Measurements from ENCODE around the gene DGKB.

Gene DGKB

DNA sequence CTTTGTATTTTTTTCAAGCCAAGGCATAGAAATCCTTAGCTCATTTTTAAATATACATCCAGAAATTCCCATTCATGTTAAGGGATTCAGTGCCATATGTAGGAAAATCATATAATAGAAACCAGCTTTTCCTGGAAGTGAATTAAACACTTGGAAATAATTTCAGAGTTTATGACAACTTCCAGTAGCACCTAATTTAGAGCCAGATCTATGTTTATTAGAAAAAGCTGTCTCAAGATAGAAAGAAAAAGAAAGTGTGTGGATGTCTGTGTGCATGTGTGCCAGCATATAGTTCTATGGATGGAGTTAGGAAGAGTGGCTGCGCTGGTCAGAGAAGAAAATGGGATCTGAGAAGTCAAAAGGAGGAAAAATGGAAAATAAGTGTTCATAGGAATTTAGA lies 225.7 kb downstream of the DGKB start:
- DNase-seq: no peak

DNA sequence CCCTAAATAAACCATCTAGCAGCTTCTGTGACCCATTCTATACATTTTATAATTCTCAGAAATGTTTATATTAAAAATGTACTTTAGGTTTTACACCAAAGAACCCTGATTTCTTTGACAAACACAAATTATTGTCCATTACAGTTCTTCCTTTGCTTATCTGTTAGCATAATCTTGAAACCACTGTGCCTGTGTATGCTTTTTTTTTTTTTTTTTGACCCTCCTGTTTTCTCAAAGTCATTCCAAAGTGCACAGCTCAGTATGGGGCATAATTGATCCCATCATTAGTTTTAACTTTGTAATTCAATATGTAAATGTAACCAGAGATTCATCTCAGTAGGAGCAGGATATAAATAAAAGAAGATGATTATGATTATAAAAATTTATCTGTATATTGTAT lies 229.3 kb downstream of the DGKB start:
- DNase-seq: no peak

DNA sequence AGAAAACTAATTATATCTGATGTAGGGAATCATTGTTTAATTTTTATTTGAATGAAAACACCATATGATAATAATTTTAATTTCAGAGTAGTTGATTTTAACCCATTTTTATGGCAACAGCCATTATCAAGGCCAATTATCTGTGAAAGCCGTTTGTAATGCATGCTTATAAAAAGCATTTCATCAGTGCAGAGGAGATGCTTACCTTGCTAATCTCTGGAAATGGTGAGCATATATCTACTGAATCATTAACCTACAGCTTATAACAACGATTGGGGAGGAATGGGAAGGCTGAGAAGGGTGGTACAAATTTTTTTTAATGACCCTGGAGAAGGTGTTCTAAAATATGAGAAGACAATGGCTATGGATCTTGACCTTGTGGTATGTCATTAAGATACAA lies 235.6 kb downstream of the DGKB start:
- no peak for DNase-seq

DNA sequence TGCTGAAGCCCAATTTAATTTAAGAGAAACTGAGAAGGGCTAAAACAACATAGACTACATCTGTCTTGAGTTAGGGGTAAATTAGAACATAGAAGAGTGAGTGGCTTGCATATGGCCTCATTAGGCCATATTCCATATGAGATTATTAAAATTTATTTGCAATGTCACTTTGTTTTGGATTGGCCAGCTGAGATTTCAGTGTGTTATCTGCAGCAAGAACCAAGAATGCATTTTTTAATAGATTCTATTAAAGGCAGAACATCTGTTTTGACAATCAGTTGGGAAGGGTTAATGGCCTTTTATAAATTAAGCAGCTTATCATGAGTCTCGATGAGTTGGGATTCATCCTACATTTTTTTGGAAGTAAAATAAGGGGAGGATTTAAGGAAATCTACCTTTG lies 236.2 kb downstream of the DGKB start:
- DNase-seq: no peak

GRCh38 chr7:14639801-14640200 lies 262.8 kb downstream of the DGKB start:
- DNase-seq: no peak

DNA sequence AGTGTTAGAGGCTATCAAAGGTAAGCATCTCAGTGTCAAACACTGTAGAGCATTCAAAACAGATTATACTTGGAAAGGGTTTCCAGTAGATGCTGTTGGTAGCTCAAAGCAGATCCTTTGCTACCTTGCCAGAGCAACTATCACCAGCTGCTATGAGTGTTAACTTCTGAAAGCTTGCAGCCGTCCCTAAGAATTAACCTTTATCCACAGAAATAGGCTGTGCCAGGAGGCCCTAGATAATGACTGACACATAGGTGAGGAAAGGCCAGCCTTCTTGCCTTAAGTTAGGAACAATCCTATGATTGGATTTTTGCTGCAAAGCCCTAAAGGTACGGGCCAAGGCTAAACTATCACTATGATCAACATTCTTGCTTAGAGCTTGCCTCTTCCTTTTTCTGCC lies 263.2 kb downstream of the DGKB start:
- DNase-seq: no peak

DNA sequence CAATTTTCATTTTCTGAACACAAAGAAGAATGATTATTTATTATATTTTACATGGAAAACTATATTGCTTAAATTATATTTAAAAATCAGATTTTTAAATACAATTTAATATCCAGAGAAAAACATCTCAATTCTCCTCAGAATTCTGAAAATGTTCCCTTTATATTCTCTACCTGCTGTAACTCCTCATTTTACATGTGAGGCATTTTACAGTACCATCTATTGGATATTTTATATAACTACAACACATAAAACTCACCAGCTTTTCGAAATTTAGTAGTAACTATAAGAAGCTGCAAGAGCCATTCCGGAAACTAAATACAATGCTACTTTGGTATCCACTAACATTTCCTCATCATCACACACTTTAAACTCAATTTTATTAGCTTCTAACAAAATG lies 264.6 kb downstream of the DGKB start:
- no peak for DNase-seq

- DNase-seq: no peak
Measured at GRCh38 chr7:14635955-14636354, 266.6 kb downstream of the DGKB start.

DNA sequence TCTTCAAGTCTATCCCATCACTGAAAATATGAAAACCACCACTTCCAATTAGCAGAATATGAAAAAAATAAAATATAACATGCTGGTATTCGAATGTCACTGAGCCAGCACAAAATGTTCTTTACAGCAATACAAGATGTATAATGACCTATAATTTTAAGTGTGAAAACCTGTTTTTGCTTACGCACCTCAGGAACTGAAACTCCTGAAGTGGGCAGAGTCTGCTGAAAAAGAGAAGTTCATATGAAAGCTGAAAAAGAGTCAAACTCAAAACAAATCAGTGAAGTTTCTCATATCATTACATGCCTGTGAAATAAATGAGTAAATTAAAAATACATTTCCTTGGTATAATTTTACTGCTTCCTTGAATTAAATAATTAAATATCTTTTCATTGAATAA lies 272.5 kb downstream of the DGKB start:
- DNase-seq: no peak

DNA sequence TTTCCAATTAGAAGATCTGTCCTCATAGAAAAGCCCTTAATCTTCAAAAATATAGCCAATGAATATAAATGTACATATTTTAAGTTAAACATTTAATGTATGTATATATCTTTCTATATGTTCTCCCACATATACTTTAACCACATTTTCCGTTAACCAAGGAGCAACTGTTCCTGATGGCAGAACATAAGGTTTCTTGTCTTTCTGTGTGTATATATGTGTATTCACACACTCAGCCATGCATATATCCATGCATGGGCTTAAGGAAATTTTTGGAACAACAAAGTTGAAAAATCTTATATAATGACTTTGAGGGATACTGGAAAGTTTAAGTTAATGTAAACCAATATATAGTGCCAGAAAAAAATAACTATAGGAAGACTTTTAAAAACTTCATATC lies 274.0 kb downstream of the DGKB start:
- DNase-seq: no peak

DNA sequence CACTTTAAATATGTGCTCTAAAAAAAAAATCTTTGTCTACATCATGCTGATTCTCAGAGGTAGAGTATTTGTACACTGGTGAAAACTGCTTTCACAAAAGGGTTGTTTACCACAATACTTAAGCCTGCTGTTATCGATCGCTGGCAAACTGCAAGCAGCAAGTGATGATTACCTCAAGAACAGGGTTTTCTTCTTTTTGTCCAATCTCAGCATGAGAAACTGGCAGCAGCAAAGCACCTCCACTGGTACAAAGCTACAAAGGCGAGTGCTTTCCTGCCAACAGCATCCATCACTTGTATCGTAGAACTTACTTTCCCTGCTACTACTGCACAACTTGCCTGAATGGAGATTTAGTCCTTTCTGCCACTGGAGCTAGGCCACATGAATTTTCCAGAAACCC lies 276.5 kb downstream of the DGKB start:
- no peak for DNase-seq

- DNase-seq: no peak
Measured at GRCh38 chr7:14622559-14622958, 280.0 kb downstream of the DGKB start.

GRCh38 chr7:14606101-14606500 lies 296.4 kb downstream of the DGKB start:
- DNase-seq: no peak

- no peak for DNase-seq
Measured at GRCh38 chr7:14604606-14605005, 297.9 kb downstream of the DGKB start.

DNA sequence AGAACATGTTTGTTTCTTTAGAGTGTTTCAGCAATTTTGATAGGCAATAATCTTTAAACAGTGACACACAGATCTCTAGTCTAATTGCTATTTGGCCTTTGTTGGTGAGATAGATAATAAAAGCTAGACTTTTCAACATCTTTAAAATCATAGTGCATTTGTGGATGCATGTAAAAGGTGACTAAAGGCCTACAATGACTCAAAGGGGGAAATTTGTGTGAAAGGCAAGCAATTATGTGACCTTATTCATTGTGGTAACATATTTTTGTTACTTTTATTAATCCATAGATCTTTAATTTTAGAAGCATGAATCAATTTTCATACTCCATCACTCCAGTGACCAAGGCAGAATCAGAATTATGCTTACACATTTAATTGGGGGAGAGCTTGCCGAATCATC lies 299.7 kb downstream of the DGKB start:
- DNase-seq: no peak

DNA sequence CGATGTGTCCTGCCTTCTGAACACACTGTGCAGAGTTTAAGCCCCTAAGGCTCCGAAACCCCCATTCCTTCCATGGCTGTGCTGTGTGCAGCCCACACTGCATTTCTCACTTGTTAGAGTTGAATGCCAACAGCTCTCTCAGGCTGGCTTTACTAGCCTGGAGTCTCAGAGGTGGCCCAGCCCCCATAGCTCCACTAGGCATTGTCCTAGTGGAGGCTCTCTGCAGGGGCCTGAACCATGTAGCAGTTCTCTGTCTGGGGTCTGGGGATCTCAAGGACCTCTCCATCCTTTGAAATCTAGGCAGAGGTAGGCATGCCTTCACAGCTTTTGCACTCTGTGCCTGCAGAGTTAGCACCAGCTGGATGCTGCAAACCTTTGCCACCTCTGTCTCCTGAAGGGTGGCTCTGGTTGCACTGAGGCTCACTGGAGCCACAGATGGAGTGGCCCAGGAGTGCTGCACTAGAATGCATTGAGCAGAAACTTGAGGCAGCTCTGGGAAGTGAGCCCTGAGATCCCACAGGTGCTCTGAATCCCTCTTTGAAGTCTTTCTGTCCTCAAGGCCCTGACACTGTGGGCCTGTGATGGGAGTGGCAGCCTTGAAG lies 301.7 kb downstream of the DGKB start:
- DNase-seq: no peak

DNA sequence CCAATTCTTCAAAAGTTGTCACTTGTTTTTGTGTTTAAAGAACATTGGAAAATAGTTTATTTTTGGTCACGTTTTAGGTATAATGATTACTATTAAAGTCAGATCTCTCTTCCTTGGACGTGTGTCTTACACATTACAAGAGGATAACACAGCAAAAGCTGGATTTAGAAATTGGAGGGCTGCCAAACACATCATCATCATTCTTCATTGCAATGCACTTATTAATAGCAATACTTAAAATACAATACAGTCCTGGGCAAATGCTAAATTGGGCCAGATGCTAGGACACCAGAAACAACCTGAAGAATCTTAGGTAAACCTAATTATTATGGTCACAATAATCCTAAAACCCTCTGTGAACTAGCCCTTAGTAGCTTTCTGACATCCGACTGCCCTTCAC lies 303.6 kb downstream of the DGKB start:
- no peak for DNase-seq

- DNase-seq: no peak
Measured at GRCh38 chr7:14596421-14596820, 306.1 kb downstream of the DGKB start.

- DNase-seq: no peak
Measured at GRCh38 chr7:14590206-14590605, 312.3 kb downstream of the DGKB start.

DNA sequence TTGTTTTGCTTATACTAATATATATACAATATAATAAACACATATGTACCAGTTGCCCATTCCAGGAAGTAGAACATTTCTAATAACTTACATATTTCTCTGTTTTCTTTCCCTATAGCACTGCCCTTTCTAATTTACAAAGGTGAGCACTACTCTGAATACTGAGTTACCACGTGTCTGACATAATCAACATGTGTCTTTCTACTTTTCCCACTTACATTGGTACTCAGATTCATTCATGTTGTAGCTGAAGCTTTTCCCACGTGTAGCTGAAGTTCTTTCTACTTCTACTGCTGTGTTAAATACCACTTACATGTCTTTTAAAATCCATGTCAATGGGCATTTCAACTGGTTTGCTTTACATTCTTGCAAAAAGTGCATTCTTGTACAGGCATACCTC lies 317.3 kb downstream of the DGKB start:
- DNase-seq: no peak

DNA sequence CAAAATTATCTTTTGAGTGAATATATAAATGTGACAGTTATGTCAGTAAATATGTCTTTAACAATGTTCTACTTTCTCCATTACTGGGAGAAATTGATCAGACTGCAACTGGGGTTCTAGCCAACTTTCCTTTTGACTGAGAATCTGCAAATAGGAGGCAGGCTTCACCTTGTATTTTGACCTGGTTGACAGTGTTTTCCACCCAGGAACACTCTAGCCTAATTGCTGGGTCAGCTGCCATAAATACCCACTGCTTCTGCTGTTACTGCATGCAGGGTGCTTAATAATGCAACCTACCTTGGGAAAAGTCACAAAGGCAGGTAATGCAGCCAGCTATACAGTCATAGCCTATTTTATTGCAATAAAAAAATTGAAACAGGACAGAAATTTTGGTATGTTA lies 319.0 kb downstream of the DGKB start:
- DNase-seq: no peak

DNA sequence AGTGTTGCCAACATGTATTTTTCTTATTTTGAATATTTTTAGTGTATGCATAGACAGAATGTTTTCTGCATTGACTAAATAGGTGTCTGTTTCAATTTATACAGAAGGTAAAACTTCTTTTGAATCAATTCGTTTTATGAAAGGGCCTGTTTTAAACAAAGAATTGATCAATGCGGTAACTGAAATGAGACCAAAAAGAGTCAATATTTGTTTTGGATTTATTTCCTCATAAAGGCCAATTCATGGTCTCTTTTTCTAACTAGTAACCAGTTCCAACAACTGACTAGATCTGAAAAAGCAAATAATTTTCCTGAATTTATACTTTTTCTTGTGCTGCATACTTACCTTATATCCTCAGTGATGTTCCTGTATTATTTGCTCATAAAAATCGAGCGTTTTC lies 320.5 kb downstream of the DGKB start:
- no peak for DNase-seq

GRCh38 chr7:14579971-14580370 lies 322.6 kb downstream of the DGKB start:
- DNase-seq: no peak

DNA sequence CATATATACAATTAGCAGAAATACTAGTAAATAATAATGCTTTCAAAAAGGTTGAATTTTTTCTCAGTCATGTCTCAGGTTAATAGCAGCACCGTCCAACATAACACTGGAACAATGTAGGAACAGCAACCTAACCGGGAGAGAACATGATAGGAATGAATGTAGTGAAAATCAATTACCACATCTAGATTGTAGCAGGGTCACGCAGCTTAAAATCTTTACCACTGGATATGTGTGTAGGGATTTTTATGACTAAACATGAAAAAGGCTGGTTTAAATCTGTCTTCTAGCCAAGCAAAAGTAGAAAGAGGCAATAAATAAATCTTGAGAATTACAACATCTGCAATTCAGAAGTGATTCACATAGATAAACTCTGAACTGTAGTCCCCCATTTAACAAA lies 326.0 kb downstream of the DGKB start:
- DNase-seq: no peak

DNA sequence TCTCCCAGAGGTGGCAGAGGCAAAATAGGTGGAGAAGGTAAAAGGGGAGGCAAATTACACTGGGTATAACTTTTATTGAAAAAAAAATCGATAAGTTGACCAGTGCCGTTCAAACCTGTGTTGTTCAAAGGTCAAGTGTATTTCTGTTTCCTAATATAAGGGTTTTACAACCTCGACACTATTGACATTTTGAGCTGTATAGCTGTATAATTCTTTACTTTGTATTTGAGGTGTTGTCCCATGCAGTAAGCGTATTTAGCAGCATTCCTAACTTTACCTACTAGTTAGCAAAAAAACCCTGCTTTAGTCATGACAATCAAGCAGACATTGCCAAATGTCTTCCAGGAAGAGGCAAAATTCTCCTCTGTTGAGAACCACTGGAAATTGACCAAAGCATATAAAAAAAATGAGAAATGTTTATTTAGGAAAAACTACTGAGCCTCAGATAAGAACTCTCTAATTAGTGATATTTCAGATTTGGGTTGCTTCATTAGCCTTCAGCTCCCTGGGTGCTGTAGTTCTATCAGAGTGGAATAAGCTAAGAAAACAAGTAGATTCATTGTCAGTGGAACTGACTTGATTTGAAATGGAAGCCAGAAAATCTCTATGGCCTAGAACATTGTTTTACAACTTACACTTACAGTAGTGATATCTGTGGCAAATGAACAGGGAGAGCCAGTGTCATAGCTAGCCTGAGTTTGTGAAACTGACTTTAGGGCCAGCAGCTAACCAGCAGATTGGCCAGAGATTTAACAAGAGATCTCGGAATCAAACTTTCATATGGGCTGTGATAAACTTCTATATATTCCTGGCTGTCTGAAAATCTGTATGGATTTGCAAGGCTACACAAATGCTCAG lies 331.6 kb downstream of the DGKB start:
- no peak for DNase-seq

Data from hematopoietic multipotent progenitor cell treated with erythropoietin and hydrocortisone succinate and interleukin-3 and kit ligand, for 6 days (in vitro differentiated cells).